Osteoblast (primary cell): ENCODE measurements around the gene LRRC8D. TPM values are rescaled to one million over a fixed set of nuclear protein-coding genes. Genes with fewer than 3 reads are reported as not detected.
A peak's percentile ranks its signal among the peaks of the same experiment; 100 is the strongest.

Source experiments
- DNase-seq: peaks from one replicate; pipeline ENCODE4 v3.0.0; 2011; ENCODE audit warnings: low spot score, mixed read lengths; ENCODE audit not compliant: insufficient read length; ENCODE audit errors: missing footprints
- H2AFZ ChIP-seq: 2 replicates; pipeline ENCODE4 v1.6.0; 2011; ENCODE audit warnings: mild to moderate bottlenecking, low read length
- H3K27ac ChIP-seq: 2 replicates; pipeline ENCODE4 v1.5.1; 2011; ENCODE audit warnings: mild to moderate bottlenecking, low read depth, low read length, moderate library complexity
- H3K27me3 ChIP-seq: 2 replicates; pipeline ENCODE4 v1.6.0; 2012; ENCODE audit warnings: mild to moderate bottlenecking, control low read depth, inconsistent platforms, low read length, moderate library complexity; ENCODE audit not compliant: insufficient read depth
- H3K36me3 ChIP-seq: 2 replicates; pipeline ENCODE4 v1.5.1; 2011; ENCODE audit warnings: mild to moderate bottlenecking, low read length, control low read depth, moderate library complexity; ENCODE audit not compliant: insufficient read depth
- H3K4me1 ChIP-seq: 2 replicates; pipeline ENCODE4 v1.5.1; 2011; ENCODE audit warnings: mild to moderate bottlenecking, low read length, control low read depth, moderate library complexity; ENCODE audit not compliant: insufficient read depth
- H3K4me2 ChIP-seq: 2 replicates; pipeline ENCODE4 v1.6.0; 2011; ENCODE audit warnings: mild to moderate bottlenecking, low read length; ENCODE audit not compliant: insufficient read depth
- H3K4me3 ChIP-seq: fragments of 200-600 bp; sonication (generic); 3 replicates; pipeline ENCODE4 v1.5.1; 2012; ENCODE audit warnings: mild to moderate bottlenecking, low read length, inconsistent platforms; ENCODE audit not compliant: insufficient read depth
- H3K79me2 ChIP-seq: 2 replicates; pipeline ENCODE4 v1.6.0; 2012; ENCODE audit warnings: mild to moderate bottlenecking, low read length, control low read depth, inconsistent platforms; ENCODE audit not compliant: insufficient read depth
- H3K9me3 ChIP-seq: 2 replicates; pipeline ENCODE4 v1.5.1; 2011; ENCODE audit warnings: low read depth, low read length, control low read depth
- H4K20me1 ChIP-seq: 2 replicates; pipeline ENCODE4 v1.6.0; 2012; ENCODE audit warnings: mild to moderate bottlenecking, low read length, control low read depth; ENCODE audit not compliant: insufficient read depth
- CTCF ChIP-seq: IDR thresholded peaks from 2 replicates; pipeline ENCODE4 v1.5.1; 2011; ENCODE audit warnings: mild to moderate bottlenecking, low read depth, low read length, moderate library complexity; ENCODE audit errors: extremely low read depth
- total RNA-seq: library from RNA; depleted of rRNA; stranded (reverse); fragments of >200 nt; gene quantifications from 2 replicates; pipeline ENCODE4 v1.2.3, GENCODE V29; 2012

The LRRC8D gene
- total RNA-seq, 1 donor: 30.4 TPM

- no peak overlapping the region for H3K27ac ChIP-seq
- no peak for TF ChIP-seq CTCF
- no peak overlapping the region for H2AFZ ChIP-seq
- H4K20me1 ChIP-seq: no peaks in the 10 kb centered on the region
- H3K9me3 ChIP-seq: no peaks in the 10 kb centered on the region
- H3K4me3 ChIP-seq: no peak overlapping the region
- peak overlapping the region; percentile 18 for H3K4me2 ChIP-seq
- H3K27me3 ChIP-seq: no peaks in the 10 kb centered on the region
- no peaks in the 10 kb centered on the region for H3K79me2 ChIP-seq
- H3K36me3 ChIP-seq: no peaks in the 10 kb centered on the region
- no peak for DNase-seq
- H3K4me1 ChIP-seq: peaks cover 9% of the 10 kb centered on the region
Measured at GRCh38 chr1:89962742-89963075, 141.9 kb downstream of the LRRC8D start.

- no peak overlapping the region for H3K27ac ChIP-seq
- peaks cover 9% of the 10 kb centered on the region for H3K4me1 ChIP-seq
- H3K4me3 ChIP-seq: no peak overlapping the region
- no peak overlapping the region for H2AFZ ChIP-seq
- H4K20me1 ChIP-seq: no peaks in the 10 kb centered on the region
- no peak for DNase-seq
- no peak for TF ChIP-seq CTCF
- no peaks in the 10 kb centered on the region for H3K9me3 ChIP-seq
- H3K79me2 ChIP-seq: no peaks in the 10 kb centered on the region
- H3K4me2 ChIP-seq: no peak overlapping the region
- H3K27me3 ChIP-seq: no peaks in the 10 kb centered on the region
- no peaks in the 10 kb centered on the region for H3K36me3 ChIP-seq
Measured at GRCh38 chr1:89965193-89965768, 144.4 kb downstream of the LRRC8D start.

GRCh38 chr1:89966656-89967055, 145.8 kb downstream of the LRRC8D start:
- TF ChIP-seq CTCF: no peak

GRCh38 chr1:89971600-89971999, 150.8 kb downstream of the LRRC8D start:
- Histone ChIP-seq H3K9me3 (no peaks in the 10 kb centered on the region), H3K4me1 (peaks cover 12% of the 10 kb centered on the region), H3K4me2 (no peak overlapping the region), H3K27me3 (no peaks in the 10 kb centered on the region), H3K27ac (no peak overlapping the region), H2AFZ (no peak overlapping the region), H3K79me2 (no peaks in the 10 kb centered on the region), H4K20me1 (no peaks in the 10 kb centered on the region), H3K36me3 (no peaks in the 10 kb centered on the region), H3K4me3 (no peak overlapping the region)
- DNase-seq: peak; percentile 52
- TF ChIP-seq CTCF: no peak

More at GRCh38 chr1:89966656-89967055, 145.8 kb downstream of the LRRC8D start:
- H3K36me3 ChIP-seq: no peaks in the 10 kb centered on the region
- H3K9me3 ChIP-seq: no peaks in the 10 kb centered on the region
- H2AFZ ChIP-seq: no peak overlapping the region
- no peak overlapping the region for H3K27ac ChIP-seq
- no peaks in the 10 kb centered on the region for H3K79me2 ChIP-seq
- peaks cover 9% of the 10 kb centered on the region for H3K4me1 ChIP-seq
- no peak overlapping the region for H3K4me3 ChIP-seq
- no peak overlapping the region for H3K4me2 ChIP-seq
- no peaks in the 10 kb centered on the region for H3K27me3 ChIP-seq
- H4K20me1 ChIP-seq: no peaks in the 10 kb centered on the region
- DNase-seq: no peak
